Keratinocyte (primary cell): ENCODE measurements around the gene SMCO3. TPM values are rescaled to one million over a fixed set of nuclear protein-coding genes. Genes with fewer than 3 reads are reported as not detected.

ENCODE experiments used
- DNase-seq: peaks from one replicate; pipeline ENCODE4 v3.0.0-alpha.2; 2011; ENCODE audit warnings: low read depth, missing footprints, low spot score
- FAIRE-seq: peaks from 2 replicates; lab custom pipeline; 2011; peaks lifted over from hg19 to GRCh38; lab: Jason Lieb, UNC
- H2AFZ ChIP-seq: 2 replicates; pipeline ENCODE4 v1.6.0; 2012; ENCODE audit warnings: low read length, control low read depth, inconsistent platforms; ENCODE audit not compliant: control insufficient read depth
- H3K27ac ChIP-seq: 2 replicates; pipeline ENCODE4 v1.5.1; 2011; ENCODE audit warnings: low read length; ENCODE audit not compliant: control insufficient read depth, insufficient read depth
- H3K27me3 ChIP-seq: 3 replicates; pipeline ENCODE4 v1.6.0; 2011; ENCODE audit warnings: low read length; ENCODE audit not compliant: control insufficient read depth, insufficient read depth; ENCODE audit errors: extremely low read depth
- H3K36me3 ChIP-seq, 2 experiments: 2 replicates in 1 of 2; 3 replicates in 1 of 2; pipeline ENCODE4 v1.5.1; 2011; ENCODE audit warnings: low read length in 2 of 2, mild to moderate bottlenecking in 1 of 2; ENCODE audit not compliant: control insufficient read depth in 2 of 2, insufficient read depth in 2 of 2; ENCODE audit errors: extremely low read depth in 1 of 2
- H3K4me1 ChIP-seq: 3 replicates; pipeline ENCODE4 v1.5.1; 2011; ENCODE audit warnings: low read length; ENCODE audit not compliant: control insufficient read depth, insufficient read depth; ENCODE audit errors: extremely low read depth
- H3K4me2 ChIP-seq: 3 replicates; pipeline ENCODE4 v1.6.0; 2011; ENCODE audit warnings: low read depth, low read length; ENCODE audit not compliant: control insufficient read depth, insufficient read depth; ENCODE audit errors: extremely low read depth
- H3K4me3 ChIP-seq, 3 experiments: fragments of 200-600 bp in 1 of 3; sonication (generic) in 1 of 3; 2 replicates in 2 of 3; 3 replicates in 1 of 3; pipeline ENCODE4 v1.5.1; 2011 to 2016; ENCODE audit warnings: low read length in 3 of 3, mild to moderate bottlenecking in 3 of 3, control low read depth in 2 of 3, inconsistent platforms in 1 of 3, low read depth in 1 of 3, mixed read lengths in 1 of 3, mixed run types in 1 of 3, moderate library complexity in 1 of 3; ENCODE audit not compliant: control insufficient read depth in 2 of 3, insufficient read depth in 2 of 3; ENCODE audit errors: extremely low read depth in 1 of 3
- H3K79me2 ChIP-seq: 2 replicates; pipeline ENCODE4 v1.6.0; 2012; ENCODE audit warnings: low read length; ENCODE audit not compliant: control insufficient read depth, insufficient read depth
- H3K9ac ChIP-seq: 3 replicates; pipeline ENCODE4 v1.6.0; 2011; ENCODE audit warnings: low read length; ENCODE audit not compliant: control insufficient read depth, insufficient read depth; ENCODE audit errors: extremely low read depth
- H3K9me1 ChIP-seq: 3 replicates; pipeline ENCODE4 v1.6.0; 2011; ENCODE audit warnings: low read length; ENCODE audit not compliant: control insufficient read depth, insufficient read depth; ENCODE audit errors: extremely low read depth
- H3K9me3 ChIP-seq: 2 replicates; pipeline ENCODE4 v1.5.1; 2012; ENCODE audit warnings: low read depth, low read length; ENCODE audit not compliant: control insufficient read depth
- H4K20me1 ChIP-seq: 3 replicates; pipeline ENCODE4 v1.6.0; 2011; ENCODE audit warnings: low read length; ENCODE audit not compliant: control insufficient read depth, insufficient read depth; ENCODE audit errors: extremely low read depth
- EZH2 ChIP-seq: IDR thresholded peaks from one replicate; pipeline ENCODE4 v1.6.1; 2012; ENCODE audit warnings: inconsistent platforms, mild to moderate bottlenecking, low read length, moderate library complexity
- dilution Hi-C: fragments of 300-500 bp; cut with MboI; formaldehyde crosslinking; loops from one replicate; pipeline ENCODE4 v1.7.0; 2020; ENCODE audit warnings: low sequenced_read_pairs; ENCODE audit not compliant: extremely low pct_ligation_motif_present
- polyA plus RNA-seq, 5 experiments: library from polyadenylated mRNA; depleted of rRNA in 3 of 5; stranded (reverse) in 3 of 5; stranded (forward) in 1 of 5; unstranded in 1 of 5; fragments of >200 nt; gene quantifications; 1 replicate in 1 of 5; 2 replicates in 3 of 5; 3 replicates in 1 of 5; pipeline versions ENCODE4 v1.2.1 to v1.2.3, GENCODE V29; 2011 to 2012; ENCODE audit warnings: missing spikeins in 2 of 5, low read depth in 1 of 5, low replicate concordance in 1 of 5
- TF ChIP-seq, protein P1 (sequence below), 3 experiments: IDR thresholded peaks in 1 of 3; conservative IDR thresholded peaks in 1 of 3; optimal IDR thresholded peaks in 1 of 3; 2 replicates in 2 of 3; 3 replicates in 1 of 3; pipeline versions ENCODE3 to v1.5.1; 2011; ENCODE audit warnings: low read length in 3 of 3, mild to moderate bottlenecking in 3 of 3, moderate library complexity in 2 of 3, control low read depth in 1 of 3, inconsistent platforms in 1 of 3; ENCODE audit not compliant: insufficient read depth in 2 of 3; ENCODE audit errors: extremely low read depth in 1 of 3

SMCO3 gene
- polyA plus RNA-seq, 1 donor (not counting 4 experiments of a cell fraction or from before 2014, with no cell fraction given): not detected

DNA sequence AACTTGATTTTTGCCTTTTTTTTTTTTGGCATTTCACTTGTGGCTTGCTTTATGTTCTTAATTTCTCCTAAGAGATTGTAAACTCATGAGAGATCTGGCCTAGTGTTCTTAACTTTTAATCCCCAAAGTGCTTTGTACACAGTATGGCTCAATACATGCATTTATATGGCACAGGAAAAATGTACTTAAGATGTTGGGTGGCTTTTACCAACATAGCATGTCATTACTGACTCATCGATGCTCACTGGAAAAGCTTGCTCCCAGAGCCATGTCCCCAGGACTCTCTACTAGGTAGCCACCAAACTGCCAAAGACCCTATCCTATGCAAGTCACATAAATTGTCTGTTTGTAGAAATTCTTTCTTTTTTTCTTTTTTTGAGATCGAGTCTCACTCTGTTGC, 13.1 kb upstream of the SMCO3 start:
- Histone ChIP-seq H3K4me2 (no peak overlapping the region), H3K9ac (no peak overlapping the region), H4K20me1 (no peaks in the 10 kb centered on the region), H3K9me3 (no peaks in the 10 kb centered on the region), H3K27me3 (no peaks in the 10 kb centered on the region), H3K79me2 (no peaks in the 10 kb centered on the region), H3K9me1 (no peaks in the 10 kb centered on the region), H3K36me3 (no peaks in the 10 kb centered on the region), H2AFZ (no peak overlapping the region), H3K27ac (no peak overlapping the region), H3K4me1 (peaks cover 12% of the 10 kb centered on the region), H3K4me3 (no peak overlapping the region)
- dilution Hi-C loops: no loop called here
- no peak for TF ChIP-seq EZH2
- FAIRE-seq: no peak
- no peak for DNase-seq

- Histone ChIP-seq H3K9ac (no peak overlapping the region), H3K27ac (no peak overlapping the region), H2AFZ (no peak overlapping the region), H3K9me3 (no peaks in the 10 kb centered on the region), H3K27me3 (no peaks in the 10 kb centered on the region), H3K4me1 (peaks cover 12% of the 10 kb centered on the region), H3K4me3 (no peak overlapping the region), H3K9me1 (no peaks in the 10 kb centered on the region), H4K20me1 (no peaks in the 10 kb centered on the region), H3K79me2 (no peaks in the 10 kb centered on the region), H3K36me3 (no peaks in the 10 kb centered on the region), H3K4me2 (no peak overlapping the region)
- TF ChIP-seq, protein P1, sequence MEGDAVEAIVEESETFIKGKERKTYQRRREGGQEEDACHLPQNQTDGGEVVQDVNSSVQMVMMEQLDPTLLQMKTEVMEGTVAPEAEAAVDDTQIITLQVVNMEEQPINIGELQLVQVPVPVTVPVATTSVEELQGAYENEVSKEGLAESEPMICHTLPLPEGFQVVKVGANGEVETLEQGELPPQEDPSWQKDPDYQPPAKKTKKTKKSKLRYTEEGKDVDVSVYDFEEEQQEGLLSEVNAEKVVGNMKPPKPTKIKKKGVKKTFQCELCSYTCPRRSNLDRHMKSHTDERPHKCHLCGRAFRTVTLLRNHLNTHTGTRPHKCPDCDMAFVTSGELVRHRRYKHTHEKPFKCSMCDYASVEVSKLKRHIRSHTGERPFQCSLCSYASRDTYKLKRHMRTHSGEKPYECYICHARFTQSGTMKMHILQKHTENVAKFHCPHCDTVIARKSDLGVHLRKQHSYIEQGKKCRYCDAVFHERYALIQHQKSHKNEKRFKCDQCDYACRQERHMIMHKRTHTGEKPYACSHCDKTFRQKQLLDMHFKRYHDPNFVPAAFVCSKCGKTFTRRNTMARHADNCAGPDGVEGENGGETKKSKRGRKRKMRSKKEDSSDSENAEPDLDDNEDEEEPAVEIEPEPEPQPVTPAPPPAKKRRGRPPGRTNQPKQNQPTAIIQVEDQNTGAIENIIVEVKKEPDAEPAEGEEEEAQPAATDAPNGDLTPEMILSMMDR (optimal IDR thresholded peaks at IDR 0.05 in 1 of 3, IDR thresholded peaks at IDR 0.05 in 1 of 3, conservative IDR thresholded peaks at IDR 0.05 in 1 of 3; ENCODE audit: extremely low read depth in 1 of 3, insufficient read depth in 2 of 3, low read length in 3 of 3): no peak
- no peak for TF ChIP-seq EZH2
- dilution Hi-C loops: no loop called here
- DNase-seq (no peak), FAIRE-seq (no peak)
Observed at GRCh38 chr12:14826491-14826890, 12.5 kb upstream of the SMCO3 start.

DNA sequence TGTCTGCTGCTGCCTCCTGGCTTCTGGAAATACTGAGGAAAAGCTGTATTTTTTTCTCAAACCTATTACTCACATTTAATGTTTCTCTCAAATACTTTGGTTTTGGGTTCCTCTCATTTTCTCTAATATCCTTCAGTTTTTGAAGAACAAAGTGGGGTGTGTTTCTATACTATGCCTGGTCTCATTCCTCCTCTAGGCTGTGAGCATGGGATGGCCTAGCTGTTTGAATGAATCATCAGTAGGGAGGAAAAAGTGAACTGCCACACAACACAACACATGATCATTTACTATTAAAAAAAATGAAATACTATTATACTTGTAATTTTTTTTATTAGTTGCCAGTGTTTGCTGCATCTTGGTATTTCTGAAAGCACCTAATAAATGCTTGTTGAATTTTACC, 11.3 kb upstream of the SMCO3 start:
- Histone ChIP-seq H3K9ac (no peak overlapping the region), H3K36me3 (no peaks in the 10 kb centered on the region), H3K9me1 (no peaks in the 10 kb centered on the region), H2AFZ (no peak overlapping the region), H3K9me3 (no peaks in the 10 kb centered on the region), H3K27ac (no peak overlapping the region), H3K27me3 (no peaks in the 10 kb centered on the region), H3K4me2 (no peak overlapping the region), H4K20me1 (no peaks in the 10 kb centered on the region), H3K4me1 (peaks cover 12% of the 10 kb centered on the region), H3K4me3 (no peak overlapping the region), H3K79me2 (no peaks in the 10 kb centered on the region)
- no peak for TF ChIP-seq EZH2
- TF ChIP-seq, protein P1 (optimal IDR thresholded peaks at IDR 0.05 in 1 of 3, IDR thresholded peaks at IDR 0.05 in 1 of 3, conservative IDR thresholded peaks at IDR 0.05 in 1 of 3; ENCODE audit: extremely low read depth in 1 of 3, insufficient read depth in 2 of 3, low read length in 3 of 3): no peak
- FAIRE-seq (no peak), DNase-seq (no peak)
- dilution Hi-C loops: no loop called here
